IPS DF 6.9 (cell line): ENCODE results near the gene ZMIZ1.

Experiments used
- DNase-seq: peaks from one replicate; pipeline ENCODE4 v3.0.0-alpha.2; 2013; ENCODE audit warnings: low read depth, low spot score
- H3K27ac ChIP-seq: one replicate; pipeline ENCODE4 v1.5.1; 2013; ENCODE audit warnings: low read length, control low read depth
- H3K27me3 ChIP-seq: 2 replicates; pipeline ENCODE4 v1.6.1; 2013; ENCODE audit warnings: mild to moderate bottlenecking, low read length; ENCODE audit not compliant: control insufficient read depth, insufficient read depth
- H3K36me3 ChIP-seq: 2 replicates; pipeline ENCODE4 v1.6.1; 2013; ENCODE audit warnings: low read length; ENCODE audit not compliant: control insufficient read depth, insufficient read depth
- H3K4me1 ChIP-seq: 2 replicates; pipeline ENCODE4 v1.6.1; 2013; ENCODE audit warnings: low read length; ENCODE audit not compliant: control insufficient read depth, insufficient read depth
- H3K4me3 ChIP-seq: 2 replicates; pipeline ENCODE4 v1.5.1; 2013; ENCODE audit warnings: mild to moderate bottlenecking, low read length
- H3K9me3 ChIP-seq: 2 replicates; pipeline ENCODE4 v1.6.1; 2013; ENCODE audit warnings: low read length, inconsistent platforms; ENCODE audit not compliant: control insufficient read depth, insufficient read depth
- WGBS: extraction: QIAGEN DNeasy Blood & Tissue Kit; methylation state at CpG from one replicate; pipeline ENCODE4 v1.1.7; 2013; ENCODE audit warnings: mixed read lengths, missing lambda C conversion rate; ENCODE audit not compliant: insufficient read length, insufficient coverage; 5-methylcytosine and 5-hydroxymethylcytosine counted together

Gene ZMIZ1

GRCh38 chr10:79046741-79047583 is 21.8 kb upstream of the ZMIZ1 start:
- H3K27me3 ChIP-seq = no peaks in the 10 kb centered on the region
- no peaks in the 10 kb centered on the region for H3K36me3 ChIP-seq
- WGBS = no CpG with 5 or more reads among the region's 6 CpGs
- no peak overlapping the region for H3K4me3 ChIP-seq
- DNase-seq = no peak
- no peaks in the 10 kb centered on the region for H3K9me3 ChIP-seq
- H3K27ac ChIP-seq = no peak overlapping the region
- peaks cover 3% of the 10 kb centered on the region for H3K4me1 ChIP-seq

DNA sequence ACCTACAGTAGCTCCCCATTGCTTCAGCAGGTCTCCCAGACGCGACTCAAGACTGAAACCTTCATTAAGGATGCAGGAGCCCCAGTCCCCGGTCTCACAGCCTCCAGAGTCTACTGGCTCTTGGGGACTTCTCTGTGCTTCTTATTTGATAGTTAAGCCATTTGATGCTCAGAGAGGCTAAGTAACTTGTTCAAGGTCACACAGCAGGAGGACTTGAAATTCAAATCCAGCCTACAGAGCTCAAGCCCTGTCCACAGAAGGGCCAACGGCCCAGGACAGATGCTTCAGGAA is 21.2 kb upstream of the ZMIZ1 start:
- Histone ChIP-seq H3K9me3 (no peaks in the 10 kb centered on the region), H3K4me1 (peaks cover 3% of the 10 kb centered on the region), H3K27ac (no peak overlapping the region), H3K36me3 (no peaks in the 10 kb centered on the region), H3K4me3 (no peak overlapping the region), H3K27me3 (no peaks in the 10 kb centered on the region)
- WGBS = no CpG with 5 or more reads among the region's 4 CpGs
- DNase-seq = no peak

DNA sequence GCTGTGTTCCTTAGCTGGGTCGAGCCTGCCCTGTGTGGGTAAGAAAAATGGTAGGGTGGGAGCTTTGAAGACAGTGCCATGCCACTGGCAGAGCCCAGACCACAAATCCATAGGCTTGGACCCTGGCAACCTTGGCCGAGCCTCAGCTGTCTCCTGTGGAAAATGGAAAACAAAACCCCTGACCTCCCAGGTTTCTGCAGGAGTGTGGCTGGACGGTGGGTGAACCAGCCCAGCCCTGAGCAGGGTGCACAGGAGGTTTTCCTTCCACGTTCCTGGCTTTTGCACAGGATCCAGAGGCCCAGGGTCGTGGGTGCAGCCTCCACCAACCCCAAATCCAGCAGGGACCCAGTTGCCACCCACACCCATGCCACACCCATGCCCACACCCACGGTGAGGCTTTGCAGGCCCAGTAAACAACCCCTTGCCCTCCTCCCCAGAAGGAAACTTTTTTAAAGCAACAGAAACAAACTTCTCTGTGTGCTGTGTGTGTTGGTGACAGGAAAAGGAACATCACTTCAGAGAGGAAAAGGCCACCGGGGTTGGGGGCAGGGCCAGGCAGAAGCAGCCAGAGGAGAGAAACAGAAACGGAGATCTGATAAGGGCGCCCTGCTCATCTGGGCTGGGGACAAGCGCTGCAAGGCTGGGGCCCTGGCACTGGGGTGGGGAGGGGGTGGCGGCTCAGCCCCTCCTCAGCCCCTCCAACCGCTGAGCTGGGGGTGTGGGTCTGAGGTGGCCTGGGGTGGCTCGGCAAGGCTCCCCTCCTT is 20.7 kb upstream of the ZMIZ1 start:
- no peaks in the 10 kb centered on the region for H3K27me3 ChIP-seq
- H3K4me3 ChIP-seq = no peak overlapping the region
- DNase-seq = no peak
- no CpG with 5 or more reads among the region's 13 CpGs for whole genome bisulfite sequencing
- H3K27ac ChIP-seq = no peak overlapping the region
- no peaks in the 10 kb centered on the region for H3K9me3 ChIP-seq
- no peaks in the 10 kb centered on the region for H3K36me3 ChIP-seq
- H3K4me1 ChIP-seq = peaks cover 3% of the 10 kb centered on the region

- Histone ChIP-seq H3K4me1 (peaks cover 3% of the 10 kb centered on the region), H3K27ac (no peak overlapping the region), H3K9me3 (no peaks in the 10 kb centered on the region), H3K36me3 (no peaks in the 10 kb centered on the region), H3K27me3 (no peaks in the 10 kb centered on the region), H3K4me3 (no peak overlapping the region)
- no peak for DNase-seq
- WGBS = no CpG with 5 or more reads among the region's 14 CpGs
Measured at GRCh38 chr10:79048639-79049550, 19.9 kb upstream of the ZMIZ1 start.

GRCh38 chr10:79049931-79050895 is 18.6 kb upstream of the ZMIZ1 start:
- H3K27me3 ChIP-seq = no peaks in the 10 kb centered on the region
- H3K9me3 ChIP-seq = no peaks in the 10 kb centered on the region
- WGBS = no CpG with 5 or more reads among the region's 15 CpGs
- H3K4me3 ChIP-seq = no peak overlapping the region
- DNase-seq = no peak
- H3K27ac ChIP-seq = no peak overlapping the region
- no peaks in the 10 kb centered on the region for H3K36me3 ChIP-seq
- peaks cover 3% of the 10 kb centered on the region for H3K4me1 ChIP-seq

DNA sequence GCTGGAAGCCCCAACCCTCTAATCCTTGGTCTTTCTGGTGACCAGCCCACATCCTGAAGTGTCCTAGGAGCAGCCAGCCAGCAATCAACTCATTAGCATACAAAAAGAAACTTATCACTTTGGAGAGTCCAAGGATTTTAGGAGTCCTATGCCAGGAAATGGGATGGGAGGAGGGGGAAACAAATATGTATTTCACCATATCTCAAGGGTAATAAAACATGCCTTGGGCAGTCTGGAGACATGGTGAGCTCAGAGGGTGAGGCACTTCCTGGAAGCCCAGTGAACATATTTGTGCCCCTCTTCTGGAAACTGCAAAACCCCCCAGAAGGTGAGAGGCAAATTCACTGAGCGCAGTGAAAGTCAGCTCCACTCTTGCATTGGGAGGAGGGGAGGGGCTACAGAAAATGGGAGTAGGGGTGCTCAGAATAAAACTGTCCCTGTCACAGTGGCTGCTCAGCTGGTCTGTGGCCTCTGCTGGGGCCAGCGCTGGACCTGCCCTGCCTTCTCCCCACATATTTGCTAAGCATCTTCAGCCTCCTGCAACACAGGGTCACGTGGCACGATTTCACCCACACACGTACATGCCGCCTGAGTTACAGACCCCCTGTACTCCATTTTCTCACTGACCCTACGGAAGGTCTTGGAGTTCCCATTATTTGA is 17.7 kb upstream of the ZMIZ1 start:
- WGBS = no CpG with 5 or more reads among the region's 7 CpGs
- Histone ChIP-seq H3K4me1 (peaks cover 3% of the 10 kb centered on the region), H3K27ac (no peak overlapping the region), H3K36me3 (no peaks in the 10 kb centered on the region), H3K27me3 (no peaks in the 10 kb centered on the region), H3K9me3 (no peaks in the 10 kb centered on the region), H3K4me3 (no peak overlapping the region)
- no peak for DNase-seq

DNA sequence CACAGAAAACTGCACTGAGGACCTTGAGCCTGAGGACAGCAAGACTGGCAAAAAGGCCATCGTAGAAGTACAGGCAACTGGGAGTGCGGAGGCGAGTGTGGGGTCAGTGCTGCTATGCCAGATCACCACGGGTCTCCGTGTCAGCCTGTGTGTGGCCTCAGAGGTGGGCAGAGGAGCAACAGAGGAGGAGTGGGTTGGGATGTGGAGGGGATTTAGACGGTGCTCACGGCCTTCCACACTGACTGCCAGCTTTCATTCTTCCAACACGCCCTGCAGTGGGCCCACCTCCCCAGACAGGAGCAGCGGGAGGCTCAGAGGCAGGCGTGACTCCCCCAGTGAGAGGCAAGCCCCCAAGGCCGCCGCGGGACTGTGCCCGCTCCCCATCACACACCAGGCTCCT is 17.0 kb upstream of the ZMIZ1 start:
- Histone ChIP-seq H3K36me3 (no peaks in the 10 kb centered on the region), H3K27me3 (no peaks in the 10 kb centered on the region), H3K4me1 (peaks cover 7% of the 10 kb centered on the region), H3K4me3 (no peak overlapping the region), H3K9me3 (no peaks in the 10 kb centered on the region), H3K27ac (no peak overlapping the region)
- no peak for DNase-seq
- WGBS = no CpG with 5 or more reads among the region's 14 CpGs

DNA sequence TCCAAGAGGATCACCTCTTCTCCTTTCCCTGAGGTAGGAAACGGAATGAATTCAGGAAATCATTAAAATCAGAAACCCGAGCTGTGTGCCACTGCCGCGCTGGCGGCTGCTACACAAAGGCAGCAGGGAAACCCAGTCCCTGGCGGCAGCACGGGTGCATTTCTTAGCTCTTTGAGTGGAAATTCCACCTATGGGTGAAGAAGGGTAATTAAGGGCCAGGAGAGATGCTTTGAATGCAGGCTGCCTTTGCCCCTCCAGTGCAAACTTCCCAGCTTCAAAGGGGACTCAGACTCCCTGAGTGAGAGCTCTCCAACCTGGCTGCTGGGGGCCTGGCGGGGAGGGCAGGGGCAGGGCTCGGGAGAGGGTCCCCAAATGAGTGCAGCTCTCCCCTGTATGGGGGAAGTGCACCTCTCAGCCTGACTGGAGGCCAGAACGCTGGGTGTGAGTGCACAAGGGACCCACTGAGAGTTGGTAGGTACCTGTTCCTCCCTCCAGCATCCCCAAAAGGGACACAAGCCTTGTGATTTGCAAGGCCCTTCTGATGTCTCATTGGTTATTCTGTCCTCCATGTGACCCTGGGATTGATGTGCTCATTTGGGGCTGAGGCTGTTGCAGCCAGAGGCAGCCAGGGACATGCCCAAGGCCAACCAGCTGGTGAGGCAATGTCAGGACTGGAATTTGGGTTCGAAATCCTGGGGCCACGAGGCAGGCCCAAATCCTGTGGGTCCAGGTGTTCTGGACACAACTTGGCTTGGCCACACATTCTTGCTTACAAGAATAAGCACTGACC is 16.3 kb upstream of the ZMIZ1 start:
- H3K4me3 ChIP-seq = no peak overlapping the region
- no CpG with 5 or more reads among the region's 12 CpGs for WGBS
- H3K4me1 ChIP-seq = peaks cover 7% of the 10 kb centered on the region
- DNase-seq = no peak
- no peaks in the 10 kb centered on the region for H3K9me3 ChIP-seq
- no peak overlapping the region for H3K27ac ChIP-seq
- no peaks in the 10 kb centered on the region for H3K27me3 ChIP-seq
- no peaks in the 10 kb centered on the region for H3K36me3 ChIP-seq

DNA sequence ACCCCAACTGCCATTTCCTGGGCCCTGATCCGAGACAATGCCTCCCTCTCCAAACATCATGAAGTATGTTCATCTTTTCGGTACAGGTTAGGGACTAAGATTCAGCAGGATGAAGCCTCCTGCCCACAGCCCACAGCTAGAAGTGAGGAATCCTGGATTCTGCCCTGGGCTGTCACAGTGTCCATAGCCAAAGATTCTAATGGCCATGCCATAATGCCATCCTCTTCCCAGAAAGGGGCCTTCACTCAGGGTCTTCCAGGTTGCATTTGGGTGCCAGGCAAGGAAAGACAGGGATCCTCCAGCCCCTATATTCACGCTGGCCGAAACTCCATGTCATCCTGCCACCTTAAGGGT is 15.7 kb upstream of the ZMIZ1 start:
- WGBS = no CpG with 5 or more reads among the region's 4 CpGs
- DNase-seq = no peak

More for the DNA sequence above, 15.7 kb upstream of the ZMIZ1 start:
- peaks cover 7% of the 10 kb centered on the region for H3K4me1 ChIP-seq
- no peak overlapping the region for H3K27ac ChIP-seq
- no peaks in the 10 kb centered on the region for H3K36me3 ChIP-seq
- no peak overlapping the region for H3K4me3 ChIP-seq
- no peaks in the 10 kb centered on the region for H3K9me3 ChIP-seq
- H3K27me3 ChIP-seq = no peaks in the 10 kb centered on the region
